MM.1S (cell line): Measurements from ENCODE around the gene APLNR.

Source experiments
- DNase-seq: peaks from one replicate; pipeline ENCODE4 v3.0.0-alpha.2; 2015
- H2AFZ ChIP-seq: fragments of 300-600 bp; sonication (generic); 2 replicates; pipeline ENCODE4 v1.6.0; 2016; ENCODE audit warnings: antibody characterized with exemption, low read length
- H3F3A ChIP-seq: fragments of 300-600 bp; sonication (generic); 2 replicates; pipeline ENCODE4 v1.6.1; 2016; ENCODE audit warnings: mild to moderate bottlenecking, antibody characterized with exemption, low read length, moderate library complexity, mixed read lengths; ENCODE audit not compliant: insufficient read depth
- H3K27ac ChIP-seq: fragments of 300-600 bp; sonication (generic); 2 replicates; pipeline ENCODE4 v1.5.1; 2016; ENCODE audit warnings: mild to moderate bottlenecking, low read length
- H3K27me3 ChIP-seq: fragments of 300-600 bp; sonication (generic); replicated peaks from 2 replicates; pipeline ENCODE4 v1.6.0; 2016; ENCODE audit warnings: low read length; ENCODE audit not compliant: insufficient read depth
- H3K36me3 ChIP-seq: fragments of 300-600 bp; sonication (generic); replicated peaks from 2 replicates; pipeline ENCODE4 v1.6.1; 2016; ENCODE audit warnings: mild to moderate bottlenecking, low read length, mixed read lengths; ENCODE audit not compliant: insufficient read depth
- H3K4me1 ChIP-seq: fragments of 300-600 bp; sonication (generic); 2 replicates; pipeline ENCODE4 v1.6.1; 2016; ENCODE audit warnings: low read length, mixed read lengths
- H3K4me2 ChIP-seq: fragments of 300-600 bp; sonication (generic); 2 replicates; pipeline ENCODE4 v1.6.0; 2016; ENCODE audit warnings: low read depth, low read length
- H3K4me3 ChIP-seq: fragments of 300-600 bp; sonication (generic); 2 replicates; pipeline ENCODE4 v1.5.1; 2016; ENCODE audit warnings: low read length, mixed read lengths
- H3K79me2 ChIP-seq: fragments of 300-600 bp; sonication (generic); 2 replicates; pipeline ENCODE4 v1.6.1; 2016; ENCODE audit warnings: mixed run types, low read length, mixed read lengths
- H3K9ac ChIP-seq: fragments of 300-600 bp; sonication (generic); 2 replicates; pipeline ENCODE4 v1.6.1; 2016; ENCODE audit warnings: low read length, mixed read lengths
- H3K9me2 ChIP-seq: fragments of 300-600 bp; sonication (generic); replicated peaks from 2 replicates; pipeline ENCODE4 v1.6.1; 2016; ENCODE audit warnings: mild to moderate bottlenecking, low read length, mixed read lengths; ENCODE audit not compliant: insufficient read depth
- H3K9me3 ChIP-seq: fragments of 300-600 bp; sonication (generic); replicated peaks from 2 replicates; pipeline ENCODE4 v1.6.1; 2016; ENCODE audit warnings: mild to moderate bottlenecking, low read length, mixed read lengths; ENCODE audit not compliant: insufficient read depth
- H4K20me1 ChIP-seq: fragments of 300-600 bp; sonication (generic); 2 replicates; pipeline ENCODE4 v1.6.1; 2016; ENCODE audit warnings: mild to moderate bottlenecking, low read length, moderate library complexity, mixed read lengths; ENCODE audit not compliant: insufficient read depth
- CTCF ChIP-seq: fragments of 300-600 bp; sonication (generic); IDR thresholded peaks from 2 replicates; pipeline ENCODE4 v1.5.1; 2016; ENCODE audit warnings: antibody characterized with exemption, low read length, mixed read lengths
- EZH2 ChIP-seq: fragments of 300-600 bp; sonication (generic); optimal IDR thresholded peaks from 2 replicates; pipeline ENCODE3; 2017; ENCODE audit warnings: low read depth, mild to moderate bottlenecking, antibody characterized with exemption, low read length, mixed read lengths
- EZH2phosphoT487 ChIP-seq: fragments of 300-600 bp; sonication (generic); IDR thresholded peaks from 2 replicates; pipeline ENCODE4 v1.6.1; 2018; ENCODE audit warnings: antibody characterized with exemption, low read length

Gene APLNR

GRCh38 chr11:57222239-57222638 is 14.8 kb downstream of the APLNR start:
- Histone ChIP-seq H3K4me2 (no peak overlapping the region), H3K4me1 (no peaks in the 10 kb centered on the region)
- TF ChIP-seq EZH2phosphoT487: no peak
- TF ChIP-seq EZH2: no peak
- TF ChIP-seq CTCF: no peak

GRCh38 chr11:57219021-57219627 is 17.9 kb downstream of the APLNR start:
- no peaks in the 10 kb centered on the region for H3K79me2 ChIP-seq
- H3K4me3 ChIP-seq: no peak overlapping the region
- H3K27ac ChIP-seq: no peak overlapping the region
- H2AFZ ChIP-seq: no peak overlapping the region
- H3F3A ChIP-seq: no peaks in the 10 kb centered on the region
- H3K9me2 ChIP-seq: no peaks in the 10 kb centered on the region
- H3K4me1 ChIP-seq: no peaks in the 10 kb centered on the region
- H3K27me3 ChIP-seq: no peaks in the 10 kb centered on the region
- TF ChIP-seq EZH2: no peak
- TF ChIP-seq CTCF: no peak
- no peak for TF ChIP-seq EZH2phosphoT487
- H3K4me2 ChIP-seq: no peak overlapping the region
- no peak for DNase-seq
- H3K9me3 ChIP-seq: no peaks in the 10 kb centered on the region
- H3K9ac ChIP-seq: no peak overlapping the region
- no peaks in the 10 kb centered on the region for H3K36me3 ChIP-seq
- H4K20me1 ChIP-seq: no peaks in the 10 kb centered on the region

More at GRCh38 chr11:57222239-57222638, 14.8 kb downstream of the APLNR start:
- H3K9ac ChIP-seq: no peak overlapping the region
- H3K36me3 ChIP-seq: no peaks in the 10 kb centered on the region
- no peak overlapping the region for H2AFZ ChIP-seq
- H3K9me3 ChIP-seq: no peaks in the 10 kb centered on the region
- H3K27ac ChIP-seq: no peak overlapping the region
- no peak overlapping the region for H3K4me3 ChIP-seq
- no peak for DNase-seq
- H3K79me2 ChIP-seq: no peaks in the 10 kb centered on the region
- H3K9me2 ChIP-seq: no peaks in the 10 kb centered on the region
- H4K20me1 ChIP-seq: no peaks in the 10 kb centered on the region
- no peaks in the 10 kb centered on the region for H3K27me3 ChIP-seq
- H3F3A ChIP-seq: no peaks in the 10 kb centered on the region

GRCh38 chr11:57217053-57217452 is 20.0 kb downstream of the APLNR start:
- no peak overlapping the region for H3K4me2 ChIP-seq
- DNase-seq: no peak
- no peaks in the 10 kb centered on the region for H3K4me1 ChIP-seq
- no peaks in the 10 kb centered on the region for H3K36me3 ChIP-seq
- H4K20me1 ChIP-seq: no peaks in the 10 kb centered on the region
- no peak overlapping the region for H3K9ac ChIP-seq
- H3K27ac ChIP-seq: no peak overlapping the region
- H3F3A ChIP-seq: no peaks in the 10 kb centered on the region
- no peaks in the 10 kb centered on the region for H3K9me3 ChIP-seq
- H2AFZ ChIP-seq: no peak overlapping the region
- TF ChIP-seq EZH2phosphoT487 (no peak), EZH2 (no peak), CTCF (no peak)
- H3K4me3 ChIP-seq: no peak overlapping the region
- H3K27me3 ChIP-seq: no peaks in the 10 kb centered on the region
- H3K79me2 ChIP-seq: no peaks in the 10 kb centered on the region
- H3K9me2 ChIP-seq: no peaks in the 10 kb centered on the region
